ENCODE data around the gene TOGARAM2. TPM values are rescaled to one million over a fixed set of nuclear protein-coding genes. Genes with fewer than 3 reads are reported as not detected.

Gene TOGARAM2
- total and polyA plus RNA-seq, 2 of the 8 experiments (the other 6 are each of a cell fraction or from before 2014, with no cell fraction given): 0.42 to 1.4 TPM

DNA sequence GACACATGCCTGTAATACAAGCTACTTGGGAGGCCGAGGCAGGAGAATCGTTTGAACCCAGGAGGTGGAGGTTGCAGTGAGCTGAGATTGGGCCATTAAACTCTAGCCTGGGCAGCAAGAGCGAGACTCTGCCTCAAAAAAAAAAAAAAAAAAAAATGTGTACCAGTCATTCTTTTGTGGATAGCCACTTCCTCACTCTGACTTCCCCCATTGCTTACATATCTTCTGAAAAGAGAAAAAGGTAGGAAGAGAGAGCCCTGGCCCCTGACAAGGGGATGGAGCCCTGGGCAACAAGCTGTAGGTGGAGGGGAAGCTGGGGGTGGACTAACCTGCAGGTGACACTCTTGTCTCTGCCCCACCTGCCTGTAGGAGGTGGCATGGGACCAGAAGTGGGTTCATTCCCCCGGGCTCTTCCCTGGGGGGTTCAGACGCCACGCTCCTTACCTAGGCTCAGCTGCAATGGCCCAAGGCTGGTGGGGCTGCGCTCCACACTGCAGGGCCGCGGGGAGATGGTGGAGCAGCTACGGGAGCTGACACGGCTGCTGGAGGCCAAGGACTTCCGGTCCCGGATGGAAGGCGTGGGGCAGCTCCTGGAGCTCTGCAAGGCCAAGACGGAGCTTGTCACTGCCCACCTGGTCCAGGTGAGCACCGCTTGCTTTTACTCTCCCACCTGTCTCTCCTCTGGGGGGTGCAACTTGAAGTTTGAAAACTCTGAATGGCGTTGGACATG, 54.1 kb downstream of the TOGARAM2 start (continued):
- TF ChIP-seq SP4 (IDR thresholded peaks at IDR 0.05; ENCODE audit: low read length) (no peak), CTBP2 (IDR thresholded peaks at IDR 0.05; ENCODE audit: borderline replicate concordance, insufficient read depth, insufficient read length, low read length) (no peak), EP300 (IDR thresholded peaks at IDR 0.05; ENCODE audit: borderline replicate concordance in 1 of 2, low read depth in 2 of 2, low read length in 2 of 2) (no peak), FOSL1 (IDR thresholded peaks at IDR 0.05; ENCODE audit: insufficient read depth, low read depth, low read length) (no peak)
- TF ChIP-seq, protein P1, sequence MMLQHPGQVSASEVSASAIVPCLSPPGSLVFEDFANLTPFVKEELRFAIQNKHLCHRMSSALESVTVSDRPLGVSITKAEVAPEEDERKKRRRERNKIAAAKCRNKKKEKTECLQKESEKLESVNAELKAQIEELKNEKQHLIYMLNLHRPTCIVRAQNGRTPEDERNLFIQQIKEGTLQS (IDR thresholded peaks at IDR 0.05; ENCODE audit: insufficient read depth, low read depth, low read length): no peak
- TF ChIP-seq, protein P2, sequence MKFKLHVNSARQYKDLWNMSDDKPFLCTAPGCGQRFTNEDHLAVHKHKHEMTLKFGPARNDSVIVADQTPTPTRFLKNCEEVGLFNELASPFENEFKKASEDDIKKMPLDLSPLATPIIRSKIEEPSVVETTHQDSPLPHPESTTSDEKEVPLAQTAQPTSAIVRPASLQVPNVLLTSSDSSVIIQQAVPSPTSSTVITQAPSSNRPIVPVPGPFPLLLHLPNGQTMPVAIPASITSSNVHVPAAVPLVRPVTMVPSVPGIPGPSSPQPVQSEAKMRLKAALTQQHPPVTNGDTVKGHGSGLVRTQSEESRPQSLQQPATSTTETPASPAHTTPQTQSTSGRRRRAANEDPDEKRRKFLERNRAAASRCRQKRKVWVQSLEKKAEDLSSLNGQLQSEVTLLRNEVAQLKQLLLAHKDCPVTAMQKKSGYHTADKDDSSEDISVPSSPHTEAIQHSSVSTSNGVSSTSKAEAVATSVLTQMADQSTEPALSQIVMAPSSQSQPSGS (IDR thresholded peaks at IDR 0.05; ENCODE audit: low read length): no peak

Measured in H1 (cell line).